SH-SY5Y (cell line): ENCODE results near the gene IL37.

Experiments
- GATA2 ChIP-seq: IDR thresholded peaks from 2 replicates; pipeline ENCODE4 v1.6.1; 2011; ENCODE audit warnings: mild to moderate bottlenecking, low read depth, low read length
- GATA3 ChIP-seq: IDR thresholded peaks from 2 replicates; pipeline ENCODE4 v1.6.1; 2011; ENCODE audit warnings: low read depth, mild to moderate bottlenecking, low read length, moderate library complexity

GRCh38 chr2:112912403-112912802 lies 1.4 kb downstream of the IL37 start:
- TF ChIP-seq GATA3 = no peak
- no peak for TF ChIP-seq GATA2
